ENCODE measurements around the gene ASXL2. TPM values are rescaled to one million over a fixed set of nuclear protein-coding genes. Genes with fewer than 3 reads are reported as not detected.

The ASXL2 gene
- total RNA-seq, 1 experiment from 2014 or later, result 35.7 TPM

- peak overlapping the region; percentile 99 for H3K27ac Mint-ChIP-seq (ENCODE audit: unreplicated experiment)
- intact Hi-C loops (cut with micrococcal nuclease; ENCODE audit: unreplicated experiment), result loop anchor here (1.0 to 10.0 kb wide), 4 partner anchors 25 to 467 kb away; partner anchors contain the start of genes ADGRF3, RAB10 and SELENOI
- Histone ChIP-seq H3K4me3 (ENCODE audit: low read depth, low read length) (peak overlapping the region; percentile 65), H3K36me3 (ENCODE audit: control insufficient read depth, insufficient read depth, low read length) (no peaks in the 10 kb centered on the region), H3K4me1 (peaks cover 6% of the 10 kb centered on the region), H3K9me3 (no peaks in the 10 kb centered on the region), H3K27me3 (replicated peaks; ENCODE audit: control insufficient read depth, insufficient read depth, low read length) (no peaks in the 10 kb centered on the region)
- no TSS peak for BruUV-seq (replicated peaks)
- H3K27me3 Mint-ChIP-seq (ENCODE audit: insufficient read depth, unreplicated experiment), result no peaks in the 10 kb centered on the region
- POLR2A ChIA-PET, result interaction anchor here (0.5 to 1.8 kb wide), 8 partner anchors 9 to 134 kb away, joined by 3 to 16 read pairs (median 4); no protein-coding TSS in a partner anchor
- peak; percentile 72 to 74 for DNase-seq
- peak overlapping the region; percentile 99 for H3K4me3 Mint-ChIP-seq (ENCODE audit: unreplicated experiment)
- H3K36me3 Mint-ChIP-seq (ENCODE audit: insufficient read depth, unreplicated experiment), result peaks cover 31% of the 10 kb centered on the region
- H3K9me3 Mint-ChIP-seq (ENCODE audit: unreplicated experiment), result no peaks in the 10 kb centered on the region
- TF ChIP-seq CTCF (IDR thresholded peaks at IDR 0.05; ENCODE audit: insufficient read depth in 1 of 2, low read depth in 1 of 2, low read length in 1 of 2, severe bottlenecking in 1 of 2, unreplicated experiment in 1 of 2), result no peak
- peaks cover 30% of the 10 kb centered on the region for H3K4me1 Mint-ChIP-seq (ENCODE audit: low read depth, unreplicated experiment)
- CTCF ChIA-PET, result interaction anchor here (0.9 to 1.7 kb wide), 8 partner anchors 24 to 1426 kb away, joined by 3 to 15 read pairs (median 4); partner anchors contain the start of gene RAB10
Measured at GRCh38 chr2:25877431-25878360, 591 bp downstream of the ASXL2 start.

- TF ChIP-seq CTCF (IDR thresholded peaks at IDR 0.05; ENCODE audit: insufficient read depth in 1 of 2, low read depth in 1 of 2, low read length in 1 of 2, severe bottlenecking in 1 of 2, unreplicated experiment in 1 of 2), result no peak
- no peak for DNase-seq
- peaks cover 7% of the 10 kb centered on the region for H3K4me1 Mint-ChIP-seq (ENCODE audit: low read depth, unreplicated experiment)
- H3K4me3 ChIP-seq (ENCODE audit: low read depth, low read length), result no peak overlapping the region
- BruUV-seq (replicated peaks), result no TSS peak
- no peaks in the 10 kb centered on the region for H3K27me3 Mint-ChIP-seq (ENCODE audit: insufficient read depth, unreplicated experiment)
- ChIA-PET POLR2A (no interaction called here), CTCF (interaction anchor here (0.7 kb wide), 1 partner anchor 12 kb away, joined by 3 read pairs; no protein-coding TSS in a partner anchor)
- no peaks in the 10 kb centered on the region for H3K9me3 ChIP-seq
- H3K27ac Mint-ChIP-seq (ENCODE audit: unreplicated experiment), result no peak overlapping the region
- no peaks in the 10 kb centered on the region; the same call in 1 of the 2 replicates for H3K36me3 ChIP-seq (ENCODE audit: control insufficient read depth, insufficient read depth, low read length)
- H3K27me3 ChIP-seq (replicated peaks; ENCODE audit: control insufficient read depth, insufficient read depth, low read length), result no peaks in the 10 kb centered on the region
- H3K4me1 ChIP-seq, result no peaks in the 10 kb centered on the region
- H3K9me3 Mint-ChIP-seq (ENCODE audit: unreplicated experiment), result no peaks in the 10 kb centered on the region
- H3K4me3 Mint-ChIP-seq (ENCODE audit: unreplicated experiment), result no peak overlapping the region
- intact Hi-C loops (cut with micrococcal nuclease; ENCODE audit: unreplicated experiment), result loop anchor here (10.0 kb wide), 2 partner anchors 143 to 473 kb away; partner anchors contain the start of genes ADGRF3 and SELENOI
- peaks cover 30% of the 10 kb centered on the region for H3K36me3 Mint-ChIP-seq (ENCODE audit: insufficient read depth, unreplicated experiment)
Measured at GRCh38 chr2:25872134-25872533, 6.2 kb downstream of the ASXL2 start.

GRCh38 chr2:25867396-25868003, 10.8 kb downstream of the ASXL2 start:
- Histone ChIP-seq H3K4me1 (no peaks in the 10 kb centered on the region), H3K27me3 (replicated peaks; ENCODE audit: control insufficient read depth, insufficient read depth, low read length) (no peaks in the 10 kb centered on the region), H3K9me3 (no peaks in the 10 kb centered on the region), H3K4me3 (ENCODE audit: low read depth, low read length) (no peak overlapping the region), H3K36me3 (ENCODE audit: control insufficient read depth, insufficient read depth, low read length) (no peaks in the 10 kb centered on the region; the same call in 1 of the 2 replicates)
- peaks cover 39% of the 10 kb centered on the region for H3K36me3 Mint-ChIP-seq (ENCODE audit: insufficient read depth, unreplicated experiment)
- no peaks in the 10 kb centered on the region for H3K4me1 Mint-ChIP-seq (ENCODE audit: low read depth, unreplicated experiment)
- H3K9me3 Mint-ChIP-seq (ENCODE audit: unreplicated experiment), result no peaks in the 10 kb centered on the region
- CTCF ChIA-PET, result no interaction called here
- TF ChIP-seq CTCF (IDR thresholded peaks at IDR 0.05; ENCODE audit: insufficient read depth in 1 of 2, low read depth in 1 of 2, low read length in 1 of 2, severe bottlenecking in 1 of 2, unreplicated experiment in 1 of 2), result no peak
- peak overlapping the region; percentile 3 for H3K27ac Mint-ChIP-seq (ENCODE audit: unreplicated experiment)
- H3K4me3 Mint-ChIP-seq (ENCODE audit: unreplicated experiment), result no peak overlapping the region
- BruUV-seq (replicated peaks), result no TSS peak
- H3K27me3 Mint-ChIP-seq (ENCODE audit: insufficient read depth, unreplicated experiment), result no peaks in the 10 kb centered on the region
- no peak for DNase-seq
- POLR2A ChIA-PET, result interaction anchor here (0.5 to 1.4 kb wide), 2 partner anchors 11 to 156 kb away, joined by 3 to 5 read pairs; partner anchors contain the start of gene ASXL2
- intact Hi-C loops (cut with micrococcal nuclease; ENCODE audit: unreplicated experiment), result no loop called here
